Large intestine (tissue), 3 donors: ENCODE measurements around the gene KRTAP5-5. TPM values are rescaled to one million over a fixed set of nuclear protein-coding genes. Genes with fewer than 3 reads are reported as not detected.

Experiments used
- DNase-seq, 2 donors: peaks; one replicate each; pipeline versions ENCODE4 v3.0.0 to v3.0.0-alpha.2; 2013
- H3K27ac ChIP-seq: one replicate; pipeline ENCODE4 v1.5.1; 2013; ENCODE audit warnings: low read length
- H3K27me3 ChIP-seq: 2 replicates; pipeline ENCODE4 v1.6.1; 2013; ENCODE audit warnings: low read length; ENCODE audit not compliant: control insufficient read depth, insufficient read depth
- H3K36me3 ChIP-seq: 2 replicates; pipeline ENCODE4 v1.6.1; 2013; ENCODE audit warnings: low read length; ENCODE audit not compliant: control insufficient read depth, insufficient read depth
- H3K4me1 ChIP-seq: one replicate; pipeline ENCODE4 v1.6.1; 2013; ENCODE audit warnings: low read length; ENCODE audit not compliant: control insufficient read depth, insufficient read depth
- H3K4me3 ChIP-seq: one replicate; pipeline ENCODE4 v1.5.1; 2013; ENCODE audit warnings: low read length
- H3K9me3 ChIP-seq: one replicate; pipeline ENCODE4 v1.6.1; 2013; ENCODE audit warnings: mild to moderate bottlenecking, low read depth, low read length, moderate library complexity; ENCODE audit not compliant: control insufficient read depth
- WGBS: methylation state at CpG from one replicate; pipeline ENCODE4 v1.1.5; 2013; ENCODE audit warnings: low lambda C conversion rate; ENCODE audit not compliant: insufficient coverage; 5-methylcytosine and 5-hydroxymethylcytosine counted together
- polyA plus RNA-seq: library from polyadenylated mRNA; unstranded; fragments of 120-200 nt; gene quantifications from one replicate; pipeline ENCODE4 v1.2.1, GENCODE V29; 2013

The KRTAP5-5 gene
- polyA plus RNA-seq, 1 donor: 0.18 TPM

DNA sequence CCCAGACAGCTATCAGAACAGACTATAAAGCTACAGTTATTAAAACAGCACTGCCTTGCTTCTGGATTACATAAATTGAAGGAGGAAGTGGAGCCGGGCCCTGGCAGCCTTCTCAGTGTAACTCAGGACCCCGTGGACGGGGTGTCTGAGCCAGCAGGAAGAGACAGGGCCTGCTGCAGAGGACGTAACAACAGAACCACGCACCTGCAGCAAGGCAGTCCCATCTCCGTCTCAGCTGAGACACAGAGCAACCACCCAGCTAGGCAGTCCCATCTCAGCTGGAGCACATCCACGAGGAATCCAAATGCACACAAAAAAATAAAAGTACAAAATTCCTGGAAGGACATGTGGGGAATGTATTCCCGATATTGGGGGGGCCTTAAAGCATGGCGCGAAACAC, 50.3 kb downstream of the KRTAP5-5 start:
- no CpG with 5 or more reads among the region's 10 CpGs for WGBS
- Histone ChIP-seq H3K36me3 (no peaks in the 10 kb centered on the region), H3K9me3 (no peaks in the 10 kb centered on the region), H3K27ac (no peak overlapping the region), H3K4me1 (peaks cover under 1% of the 10 kb centered on the region), H3K27me3 (no peaks in the 10 kb centered on the region), H3K4me3 (no peak overlapping the region)
- DNase-seq: no peak

Other genes starting within 250 kb of the KRTAP5-5 start
- 14.7 TPM for gene BRSK2, start 239.8 kb upstream of the KRTAP5-5 start, polyA plus RNA-seq
- gene MOB2, start 143.0 kb upstream of the KRTAP5-5 start, polyA plus RNA-seq: 27.2 TPM
- 16.9 TPM for gene DUSP8, start 57.5 kb upstream of the KRTAP5-5 start, polyA plus RNA-seq
- 3.0 TPM for gene KRTAP5-1, start 44.5 kb upstream of the KRTAP5-5 start, polyA plus RNA-seq
- 0.42 TPM for gene KRTAP5-2, start 31.5 kb upstream of the KRTAP5-5 start, polyA plus RNA-seq
- gene KRTAP5-3, start 21.3 kb upstream of the KRTAP5-5 start, polyA plus RNA-seq: not detected
- not detected for gene KRTAP5-4, start 7.6 kb upstream of the KRTAP5-5 start, polyA plus RNA-seq
- gene KRTAP5-6, start 67.4 kb downstream of the KRTAP5-5 start, polyA plus RNA-seq: not detected
- 0.67 TPM for gene IFITM10, start 120.8 kb downstream of the KRTAP5-5 start, polyA plus RNA-seq
- 341 TPM for gene CTSD, start 134.2 kb downstream of the KRTAP5-5 start, polyA plus RNA-seq
- 2.7 TPM for gene SYT8, start 205.2 kb downstream of the KRTAP5-5 start, polyA plus RNA-seq
- 5.2 TPM for gene TNNI2, start 209.2 kb downstream of the KRTAP5-5 start, polyA plus RNA-seq
- 20.5 TPM for gene LSP1, start 223.3 kb downstream of the KRTAP5-5 start, polyA plus RNA-seq